HCT116 (cell line): Measurements from ENCODE around the gene POT1. TPM values are rescaled to one million over a fixed set of nuclear protein-coding genes. Genes with fewer than 3 reads are reported as not detected.

Experiments
- ATAC-seq: fragments of 200-7000 bp; cut with Tn5 transposase; 2 replicates; pipeline ENCODE4 v1.9.1; 2020; ENCODE audit warnings: mild to moderate bottlenecking, moderate library complexity
- BruUV-seq: library from RNA; stranded (reverse); fragments of 400-500 nt; replicated peaks from 2 replicates; lab custom pipeline; 2021; lab: Mats Ljungman, UMichigan
- CTCF ChIA-PET: fragments of 300-600 bp; sonication (Branson Sonifier 250); formaldehyde crosslinking; loops from one replicate; lab custom pipeline; 2021; ENCODE audit warnings: antibody characterized with exemption; lab: Charles Lee
- POLR2A ChIA-PET: fragments of 300-600, 350-600 bp; sonication (Branson Sonifier 250); formaldehyde crosslinking; loops from one replicate; lab custom pipeline; 2021; ENCODE audit warnings: antibody characterized with exemption; lab: Charles Lee
- RAD21 ChIA-PET, 2 experiments: fragments of 300-600 bp; sonication (Branson Sonifier 250); formaldehyde crosslinking; loops; one replicate each; lab custom pipeline; 2023; ENCODE audit warnings: low total read pairs in 2 of 2; ENCODE audit not compliant: uncharacterized antibody in 2 of 2, unreplicated experiment in 2 of 2, low non-redundant PET in 1 of 2; lab: Charles Lee
- DNase-seq: peaks from one replicate; pipeline ENCODE4 v3.0.0-alpha.2; 2010; ENCODE audit warnings: low read depth, low spot score
- H2AFZ ChIP-seq: fragments of 200-600 bp; shearing (Covaris generic), sonication (generic); 2 replicates; pipeline ENCODE4 v1.6.1; 2017; ENCODE audit warnings: low read depth, mixed run types, mixed read lengths, antibody characterized with exemption, low read length; ENCODE audit not compliant: poor library complexity, severe bottlenecking
- H3K27ac ChIP-seq: 2 replicates; pipeline ENCODE4 v1.5.1; 2012; ENCODE audit warnings: low read depth, low read length
- H3K27me3 ChIP-seq: fragments of 200-600 bp; sonication (generic); 2 replicates; pipeline ENCODE4 v1.6.1; 2016; ENCODE audit warnings: mixed run types, low read length, mixed read lengths; ENCODE audit not compliant: insufficient read depth
- H3K36me3 ChIP-seq, 2 experiments: fragments of 200-500 bp in 1 of 2; fragments of 200-600 bp in 1 of 2; sonication (Bioruptor generic) in 1 of 2; sonication (generic) in 1 of 2; 2 replicates each; pipeline versions ENCODE4 v1.5.1 to v1.6.1; 2014 to 2016; ENCODE audit warnings: low read length in 2 of 2, inconsistent platforms in 1 of 2, mixed read lengths in 1 of 2, mixed run types in 1 of 2; ENCODE audit not compliant: insufficient read depth in 2 of 2, control insufficient read depth in 1 of 2
- H3K4me1 ChIP-seq, 2 experiments: fragments of 200-600 bp in 1 of 2; sonication (generic) in 1 of 2; 2 replicates each; pipeline versions ENCODE4 v1.5.1 to v1.6.1; 2012 to 2017; ENCODE audit warnings: low read length in 2 of 2, inconsistent platforms in 1 of 2, mild to moderate bottlenecking in 1 of 2, mixed read lengths in 1 of 2, mixed run types in 1 of 2, moderate library complexity in 1 of 2; ENCODE audit not compliant: insufficient read depth in 2 of 2, control insufficient read depth in 1 of 2
- H3K4me2 ChIP-seq: fragments of 200-600 bp; sonication (generic); 2 replicates; pipeline ENCODE4 v1.6.1; 2017; ENCODE audit warnings: mixed run types, low read length, mixed read lengths
- H3K4me3 ChIP-seq, 2 experiments: fragments of 200-600 bp in 1 of 2; sonication (generic) in 1 of 2; replicated peaks in 1 of 2; 2 replicates each; pipeline ENCODE4 v1.5.1; 2011 to 2016; ENCODE audit warnings: low read length in 2 of 2, control low read depth in 1 of 2, low read depth in 1 of 2, mild to moderate bottlenecking in 1 of 2, mixed read lengths in 1 of 2, mixed run types in 1 of 2
- H3K79me2 ChIP-seq: fragments of 200-600 bp; sonication (generic); 2 replicates; pipeline ENCODE4 v1.6.1; 2017; ENCODE audit warnings: mild to moderate bottlenecking, mixed run types, low read length, moderate library complexity, mixed read lengths; ENCODE audit not compliant: insufficient read depth
- H3K9ac ChIP-seq: fragments of 200-600 bp; sonication (generic); 2 replicates; pipeline ENCODE4 v1.6.1; 2016; ENCODE audit warnings: low read length, mixed read lengths
- H3K9me2 ChIP-seq: fragments of 200-600 bp; sonication (generic), shearing (Covaris generic); 2 replicates; pipeline ENCODE4 v1.6.1; 2017; ENCODE audit warnings: mixed run types, mild to moderate bottlenecking, moderate library complexity; ENCODE audit not compliant: insufficient read depth
- H3K9me3 ChIP-seq, 2 experiments: fragments of 200-500 bp in 1 of 2; fragments of 200-600 bp in 1 of 2; sonication (Bioruptor generic) in 1 of 2; sonication (generic) in 1 of 2; 2 replicates each; pipeline ENCODE4 v1.6.1; 2014 to 2017; ENCODE audit warnings: low read length in 2 of 2, mixed read lengths in 2 of 2, inconsistent platforms in 1 of 2, low read depth in 1 of 2, mild to moderate bottlenecking in 1 of 2, mixed run types in 1 of 2, moderate library complexity in 1 of 2; ENCODE audit not compliant: control insufficient read depth in 1 of 2, insufficient read depth in 1 of 2
- H4K20me1 ChIP-seq: fragments of 200-600 bp; sonication (generic), shearing (Covaris generic); 2 replicates; pipeline ENCODE4 v1.6.1; 2017; ENCODE audit warnings: mixed run types, mild to moderate bottlenecking, moderate library complexity; ENCODE audit not compliant: insufficient read depth
- CBX3 ChIP-seq: IDR thresholded peaks from 2 replicates; pipeline ENCODE4 v1.6.1; 2012; ENCODE audit warnings: low read depth
- CEBPB ChIP-seq: IDR thresholded peaks from 2 replicates; pipeline ENCODE4 v1.6.1; 2012; ENCODE audit warnings: low read depth
- ELF1 ChIP-seq: IDR thresholded peaks from 2 replicates; pipeline ENCODE4 v1.6.1; 2012; ENCODE audit warnings: low read depth, borderline replicate concordance
- EZH2 ChIP-seq: fragments of 200-600 bp; sonication (generic); IDR thresholded peaks from 2 replicates; pipeline ENCODE4 v1.6.1; 2017; ENCODE audit warnings: antibody characterized with exemption, mixed run types
- EZH2phosphoT487 ChIP-seq: fragments of 200-600 bp; IDR thresholded peaks from 2 replicates; pipeline ENCODE4 v1.6.1; 2018; ENCODE audit warnings: antibody characterized with exemption, borderline replicate concordance
- FOSL1 ChIP-seq: IDR thresholded peaks from 2 replicates; pipeline ENCODE4 v1.6.1; 2012; ENCODE audit warnings: low read depth
- JUND ChIP-seq: IDR thresholded peaks from 2 replicates; pipeline ENCODE4 v1.6.1; 2012
- POLR2A ChIP-seq: IDR thresholded peaks from 2 replicates; pipeline ENCODE4 v1.7.0; 2011; ENCODE audit warnings: borderline replicate concordance; ENCODE audit not compliant: insufficient read depth, insufficient read length; ENCODE audit errors: extremely low read depth
- POLR2AphosphoS5 ChIP-seq: IDR thresholded peaks from 2 replicates; pipeline ENCODE4 v1.6.1; 2011; ENCODE audit warnings: mild to moderate bottlenecking, low read depth, low read length, moderate library complexity
- REST ChIP-seq: IDR thresholded peaks from 2 replicates; pipeline ENCODE4 v1.6.1; 2012; ENCODE audit warnings: low read depth
- SP1 ChIP-seq: IDR thresholded peaks from 2 replicates; pipeline ENCODE4 v1.6.1; 2012; ENCODE audit warnings: low read depth
- SRF ChIP-seq: IDR thresholded peaks from 2 replicates; pipeline ENCODE4 v1.6.1; 2012; ENCODE audit warnings: low read depth
- YY1 ChIP-seq: IDR thresholded peaks from 2 replicates; pipeline ENCODE4 v1.6.1; 2011; ENCODE audit warnings: low read length, low read depth, moderate library complexity, mild to moderate bottlenecking; ENCODE audit not compliant: insufficient replicate concordance; ENCODE audit errors: extremely low read depth
- ZFX ChIP-seq: fragments of 450-650 bp; IDR thresholded peaks from 2 replicates; pipeline ENCODE4 v1.6.1; 2017
- ZNF274 ChIP-seq: fragments of 200-500 bp; sonication (Bioruptor generic); IDR thresholded peaks from 2 replicates; pipeline ENCODE4 v1.6.1; 2014; ENCODE audit warnings: mild to moderate bottlenecking, low read depth, low read length, inconsistent platforms
- intact Hi-C: fragments of 100-400 bp; cut with micrococcal nuclease; formaldehyde crosslinking; loops from 2 replicates; pipeline ENCODE4 v1.10.0; 2022
- total RNA-seq: library from RNA; stranded (reverse); gene quantifications from one replicate; pipeline ENCODE4 v1.2.1, GENCODE V29; 2021; ENCODE audit not compliant: unreplicated experiment
- TF ChIP-seq, protein P1 (sequence below), 3 experiments: fragments of 200-600 bp in 1 of 3; sonication (generic) in 1 of 3; IDR thresholded peaks in 2 of 3; conservative IDR thresholded peaks in 1 of 3; 2 replicates each; pipeline ENCODE4 v1.5.1; 2012 to 2017; ENCODE audit warnings: low read depth in 2 of 3, low read length in 2 of 3, antibody characterized with exemption in 1 of 3, borderline replicate concordance in 1 of 3, control low read depth in 1 of 3, mild to moderate bottlenecking in 1 of 3, mixed read lengths in 1 of 3, mixed run types in 1 of 3, moderate library complexity in 1 of 3; ENCODE audit not compliant: insufficient read depth in 1 of 3
- TF ChIP-seq, protein P2 (sequence below): IDR thresholded peaks from 2 replicates; pipeline ENCODE4 v1.6.1; 2012
- TF ChIP-seq, protein P3 (sequence below): IDR thresholded peaks from 2 replicates; pipeline ENCODE4 v1.6.1; 2012
- TF ChIP-seq, protein P4 (sequence below): IDR thresholded peaks from 2 replicates; pipeline ENCODE4 v1.6.1; 2011; ENCODE audit warnings: mild to moderate bottlenecking, low read length, moderate library complexity; ENCODE audit not compliant: insufficient replicate concordance; ENCODE audit errors: extremely low read depth

POT1 gene
- total RNA-seq, 1 experiment from 2014 or later = 19.5 TPM

DNA sequence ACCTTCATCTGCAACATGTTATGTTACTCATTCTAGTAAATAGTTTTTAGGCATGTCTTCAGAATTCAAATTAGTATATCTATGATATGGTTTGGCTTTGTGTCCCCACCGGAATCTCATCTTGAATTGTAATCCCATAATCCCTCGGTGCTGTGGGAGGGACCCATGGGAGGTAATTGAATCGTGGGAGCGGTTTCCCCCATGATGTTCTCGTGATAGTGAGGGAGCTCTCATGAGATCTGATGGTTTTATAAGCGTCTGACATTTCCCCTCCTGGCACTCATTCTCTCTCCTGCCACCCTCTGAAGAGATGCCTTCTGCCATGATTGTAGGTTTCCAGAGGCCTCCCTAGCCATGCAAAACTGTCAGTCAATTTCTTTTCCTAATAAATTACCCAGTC, 143.6 kb downstream of the POT1 start:
- H3K79me2 ChIP-seq = no peaks in the 10 kb centered on the region
- RAD21 ChIA-PET = no interaction called here

More for the DNA sequence above, 143.6 kb downstream of the POT1 start:
- POLR2A ChIA-PET = no interaction called here
- TF ChIP-seq, protein P1, sequence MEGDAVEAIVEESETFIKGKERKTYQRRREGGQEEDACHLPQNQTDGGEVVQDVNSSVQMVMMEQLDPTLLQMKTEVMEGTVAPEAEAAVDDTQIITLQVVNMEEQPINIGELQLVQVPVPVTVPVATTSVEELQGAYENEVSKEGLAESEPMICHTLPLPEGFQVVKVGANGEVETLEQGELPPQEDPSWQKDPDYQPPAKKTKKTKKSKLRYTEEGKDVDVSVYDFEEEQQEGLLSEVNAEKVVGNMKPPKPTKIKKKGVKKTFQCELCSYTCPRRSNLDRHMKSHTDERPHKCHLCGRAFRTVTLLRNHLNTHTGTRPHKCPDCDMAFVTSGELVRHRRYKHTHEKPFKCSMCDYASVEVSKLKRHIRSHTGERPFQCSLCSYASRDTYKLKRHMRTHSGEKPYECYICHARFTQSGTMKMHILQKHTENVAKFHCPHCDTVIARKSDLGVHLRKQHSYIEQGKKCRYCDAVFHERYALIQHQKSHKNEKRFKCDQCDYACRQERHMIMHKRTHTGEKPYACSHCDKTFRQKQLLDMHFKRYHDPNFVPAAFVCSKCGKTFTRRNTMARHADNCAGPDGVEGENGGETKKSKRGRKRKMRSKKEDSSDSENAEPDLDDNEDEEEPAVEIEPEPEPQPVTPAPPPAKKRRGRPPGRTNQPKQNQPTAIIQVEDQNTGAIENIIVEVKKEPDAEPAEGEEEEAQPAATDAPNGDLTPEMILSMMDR (IDR thresholded peaks at IDR 0.05 in 2 of 3, conservative IDR thresholded peaks at IDR 0.05 in 1 of 3; ENCODE audit: borderline replicate concordance in 1 of 3, insufficient read depth in 1 of 3, low read depth in 2 of 3, low read length in 2 of 3) = no peak
- TF ChIP-seq JUND (no peak), ZNF274 (no peak), POLR2A (no peak), ELF1 (no peak), REST (no peak), POLR2AphosphoS5 (no peak), FOSL1 (no peak), SRF (no peak), SP1 (no peak), EZH2phosphoT487 (no peak), CEBPB (no peak), EZH2 (no peak), CBX3 (no peak), ZFX (no peak), YY1 (no peak)
- TF ChIP-seq, protein P2, sequence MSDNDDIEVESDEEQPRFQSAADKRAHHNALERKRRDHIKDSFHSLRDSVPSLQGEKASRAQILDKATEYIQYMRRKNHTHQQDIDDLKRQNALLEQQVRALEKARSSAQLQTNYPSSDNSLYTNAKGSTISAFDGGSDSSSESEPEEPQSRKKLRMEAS = no peak
- TF ChIP-seq, protein P3, sequence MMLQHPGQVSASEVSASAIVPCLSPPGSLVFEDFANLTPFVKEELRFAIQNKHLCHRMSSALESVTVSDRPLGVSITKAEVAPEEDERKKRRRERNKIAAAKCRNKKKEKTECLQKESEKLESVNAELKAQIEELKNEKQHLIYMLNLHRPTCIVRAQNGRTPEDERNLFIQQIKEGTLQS = no peak
- TF ChIP-seq, protein P4, sequence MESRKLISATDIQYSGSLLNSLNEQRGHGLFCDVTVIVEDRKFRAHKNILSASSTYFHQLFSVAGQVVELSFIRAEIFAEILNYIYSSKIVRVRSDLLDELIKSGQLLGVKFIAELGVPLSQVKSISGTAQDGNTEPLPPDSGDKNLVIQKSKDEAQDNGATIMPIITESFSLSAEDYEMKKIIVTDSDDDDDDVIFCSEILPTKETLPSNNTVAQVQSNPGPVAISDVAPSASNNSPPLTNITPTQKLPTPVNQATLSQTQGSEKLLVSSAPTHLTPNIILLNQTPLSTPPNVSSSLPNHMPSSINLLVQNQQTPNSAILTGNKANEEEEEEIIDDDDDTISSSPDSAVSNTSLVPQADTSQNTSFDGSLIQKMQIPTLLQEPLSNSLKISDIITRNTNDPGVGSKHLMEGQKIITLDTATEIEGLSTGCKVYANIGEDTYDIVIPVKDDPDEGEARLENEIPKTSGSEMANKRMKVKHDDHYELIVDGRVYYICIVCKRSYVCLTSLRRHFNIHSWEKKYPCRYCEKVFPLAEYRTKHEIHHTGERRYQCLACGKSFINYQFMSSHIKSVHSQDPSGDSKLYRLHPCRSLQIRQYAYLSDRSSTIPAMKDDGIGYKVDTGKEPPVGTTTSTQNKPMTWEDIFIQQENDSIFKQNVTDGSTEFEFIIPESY = no peak
- TF ChIP-seq, all 23 proteins: peak for 0
- H3K9me2 ChIP-seq = no peaks in the 10 kb centered on the region
- no peaks in the 10 kb centered on the region for H3K4me1 ChIP-seq
- no peaks in the 10 kb centered on the region for H3K9me3 ChIP-seq
- H3K9ac ChIP-seq = no peak overlapping the region
- no peaks in the 10 kb centered on the region for H3K36me3 ChIP-seq
- H3K27ac ChIP-seq = no peak overlapping the region
- no peak overlapping the region for H3K4me2 ChIP-seq
- no TSS peak for BruUV-seq
- H4K20me1 ChIP-seq = no peaks in the 10 kb centered on the region
- peak overlapping the region; percentile 63 for H2AFZ ChIP-seq
- intact Hi-C loops = loop anchor here (1.0 to 10.0 kb wide), 4 partner anchors 615 to 991 kb away; no protein-coding TSS in a partner anchor
- no peak for DNase-seq
- no peak for ATAC-seq
- H3K27me3 ChIP-seq = no peaks in the 10 kb centered on the region
- CTCF ChIA-PET = interaction anchor here (1.5 to 2.4 kb wide), 3 partner anchors 18 to 631 kb away, joined by 3 to 37 read pairs (median 7); no protein-coding TSS in a partner anchor
- no peak overlapping the region for H3K4me3 ChIP-seq
